Activated CD4-positive, alpha-beta memory T cell treated with anti-CD3 and anti-CD28 coated beads for 36 hours (primary cell): Measurements from ENCODE around the gene IL17REL. TPM values are rescaled to one million over a fixed set of nuclear protein-coding genes. Genes with fewer than 3 reads are reported as not detected.
A peak's percentile ranks its signal among the peaks of the same experiment; 100 is the strongest.

Source experiments
- CTCF ChIA-PET: fragments of 350-600 bp; sonication (Branson Sonifier 250); formaldehyde crosslinking; loops from one replicate; lab custom pipeline; 2021; ENCODE audit warnings: antibody characterized with exemption, inconsistent platforms; lab: Charles Lee
- POLR2A ChIA-PET: fragments of 350-600 bp; sonication (Branson Sonifier 250); formaldehyde crosslinking; loops from one replicate; lab custom pipeline; 2021; ENCODE audit warnings: antibody characterized with exemption; lab: Charles Lee
- DNase-seq: peaks from one replicate; pipeline ENCODE4 v3.0.0-alpha.2; 2020
- H3K27ac Mint-ChIP-seq: one replicate; pipeline ENCODE4 v1.8.0; 2021; ENCODE audit warnings: mixed read lengths
- H3K27me3 Mint-ChIP-seq: one replicate; pipeline ENCODE4 v1.8.0; 2021; ENCODE audit warnings: mixed read lengths
- H3K36me3 Mint-ChIP-seq: one replicate; pipeline ENCODE4 v1.8.0; 2021; ENCODE audit warnings: mixed read lengths
- H3K4me1 Mint-ChIP-seq: one replicate; pipeline ENCODE4 v1.8.0; 2021; ENCODE audit warnings: low read depth, mixed read lengths
- H3K4me3 Mint-ChIP-seq: one replicate; pipeline ENCODE4 v1.8.0; 2021; ENCODE audit warnings: mild to moderate bottlenecking, mixed read lengths
- H3K9me3 Mint-ChIP-seq: one replicate; pipeline ENCODE4 v1.8.0; 2021; ENCODE audit warnings: mixed read lengths
- intact Hi-C: fragments of 100-400 bp; cut with micrococcal nuclease; formaldehyde crosslinking; loops from one replicate; pipeline ENCODE4 v1.15.1; 2023
- total RNA-seq, 2 experiments: library from RNA; stranded (reverse); gene quantifications; one replicate each; pipeline ENCODE4 v1.2.3, GENCODE V29; 2021

IL17REL gene
- total RNA-seq, 2 experiments from 2014 or later = 0.73 to 1.1 TPM

GRCh38 chr22:50040717-50041116 is 28.2 kb upstream of the IL17REL start:
- Mint-ChIP-seq H3K4me3 (no peak overlapping the region), H3K4me1 (peaks cover 6% of the 10 kb centered on the region), H3K9me3 (peaks cover 5% of the 10 kb centered on the region), H3K36me3 (no peaks in the 10 kb centered on the region), H3K27ac (no peak overlapping the region), H3K27me3 (peaks cover 24% of the 10 kb centered on the region)
- ChIA-PET CTCF (no interaction called here), POLR2A (no interaction called here)
- intact Hi-C loops = no loop called here
- DNase-seq = no peak

- intact Hi-C loops = no loop called here
- Mint-ChIP-seq H3K36me3 (no peaks in the 10 kb centered on the region), H3K27ac (no peak overlapping the region), H3K4me1 (peaks cover 9% of the 10 kb centered on the region), H3K9me3 (peaks cover 5% of the 10 kb centered on the region), H3K27me3 (peaks cover 23% of the 10 kb centered on the region), H3K4me3 (no peak overlapping the region)
- POLR2A ChIA-PET = no interaction called here
- DNase-seq = no peak
- CTCF ChIA-PET = no interaction called here
Measured at GRCh38 chr22:50039669-50040443, 27.3 kb upstream of the IL17REL start.

- intact Hi-C loops = no loop called here
- no peak for DNase-seq
- ChIA-PET CTCF (interaction anchor here (1.8 kb wide), 1 partner anchor 105 kb away, joined by 11 read pairs; no protein-coding TSS in a partner anchor), POLR2A (no interaction called here)
- Mint-ChIP-seq H3K27me3 (peaks cover 16% of the 10 kb centered on the region), H3K9me3 (peaks cover 5% of the 10 kb centered on the region), H3K27ac (no peak overlapping the region), H3K4me3 (no peak overlapping the region), H3K36me3 (no peaks in the 10 kb centered on the region), H3K4me1 (peaks cover 7% of the 10 kb centered on the region)
Measured at GRCh38 chr22:50035976-50036724, 23.6 kb upstream of the IL17REL start.

DNA sequence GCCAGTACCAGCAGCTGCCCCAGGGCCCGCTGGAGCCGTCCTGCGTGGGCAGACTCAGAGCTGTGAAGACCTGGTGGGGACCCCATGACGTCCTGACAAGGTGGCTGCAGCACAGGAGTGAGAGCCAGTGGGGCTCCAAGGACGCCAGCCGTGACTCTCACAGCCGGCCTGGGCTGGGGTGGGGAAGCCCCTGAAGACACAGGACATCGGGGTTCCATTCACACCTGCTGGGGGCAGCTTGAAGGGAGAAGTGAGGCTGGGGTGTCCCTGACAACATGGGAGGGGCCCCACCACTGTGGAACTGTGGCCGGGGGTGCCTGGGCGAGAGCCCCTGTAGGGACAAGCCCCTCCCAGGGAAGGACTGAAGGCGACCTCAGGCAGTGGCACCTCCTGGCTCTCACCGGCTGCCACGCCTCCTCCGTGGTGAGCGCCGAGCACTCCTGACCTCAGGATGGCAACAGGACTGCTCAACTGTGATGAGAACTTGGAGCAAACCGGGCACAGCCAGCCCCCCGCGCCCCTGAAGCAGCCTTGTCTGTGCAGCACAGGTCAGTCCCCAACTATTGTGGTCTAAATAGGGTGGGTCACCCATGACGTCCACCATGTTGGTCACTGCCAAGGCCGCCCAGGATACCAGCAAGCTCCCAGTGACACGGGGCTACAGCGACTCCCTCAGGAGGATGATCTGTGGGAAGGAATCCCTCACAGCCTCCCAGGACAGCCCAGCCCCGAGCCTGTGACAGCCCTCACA is 22.7 kb upstream of the IL17REL start:
- CTCF ChIA-PET = interaction anchor here (1.8 kb wide), 1 partner anchor 104 kb away, joined by 11 read pairs; no protein-coding TSS in a partner anchor

GRCh38 chr22:50034126-50035081 is 21.8 kb upstream of the IL17REL start:
- H3K27ac Mint-ChIP-seq = no peak overlapping the region
- H3K4me1 Mint-ChIP-seq = peaks cover 9% of the 10 kb centered on the region
- H3K9me3 Mint-ChIP-seq = peaks cover 5% of the 10 kb centered on the region
- POLR2A ChIA-PET = interaction anchor here (0.6 kb wide), 1 partner anchor 118 kb away, joined by 4 read pairs; no protein-coding TSS in a partner anchor
- H3K27me3 Mint-ChIP-seq = peaks cover 16% of the 10 kb centered on the region
- intact Hi-C loops = no loop called here
- CTCF ChIA-PET = interaction anchor here (1.8 kb wide), 1 partner anchor 103 kb away, joined by 11 read pairs; no protein-coding TSS in a partner anchor
- H3K4me3 Mint-ChIP-seq = no peak overlapping the region
- H3K36me3 Mint-ChIP-seq = no peaks in the 10 kb centered on the region
- DNase-seq = peak; percentile 52

More for the DNA sequence above, 22.7 kb upstream of the IL17REL start:
- Mint-ChIP-seq H3K4me1 (peaks cover 7% of the 10 kb centered on the region), H3K27ac (no peak overlapping the region), H3K27me3 (peaks cover 16% of the 10 kb centered on the region), H3K9me3 (peaks cover 5% of the 10 kb centered on the region), H3K36me3 (no peaks in the 10 kb centered on the region), H3K4me3 (no peak overlapping the region)
- POLR2A ChIA-PET = interaction anchor here (0.6 kb wide), 1 partner anchor 119 kb away, joined by 4 read pairs; no protein-coding TSS in a partner anchor
- no peak for DNase-seq
- intact Hi-C loops = no loop called here

- Mint-ChIP-seq H3K4me1 (peaks cover 14% of the 10 kb centered on the region), H3K9me3 (no peaks in the 10 kb centered on the region), H3K4me3 (no peak overlapping the region), H3K36me3 (no peaks in the 10 kb centered on the region), H3K27me3 (peaks cover 16% of the 10 kb centered on the region), H3K27ac (no peak overlapping the region)
- no peak for DNase-seq
- ChIA-PET POLR2A (no interaction called here), CTCF (interaction anchor here (0.6 to 3.4 kb wide), 2 partner anchors 39 to 102 kb away, joined by 3 to 119 read pairs; no protein-coding TSS in a partner anchor)
- intact Hi-C loops = no loop called here
Measured at GRCh38 chr22:50032941-50033601, 20.5 kb upstream of the IL17REL start.

GRCh38 chr22:50032109-50032871 is 19.7 kb upstream of the IL17REL start:
- Mint-ChIP-seq H3K36me3 (no peaks in the 10 kb centered on the region), H3K27ac (no peak overlapping the region), H3K4me3 (no peak overlapping the region), H3K9me3 (no peaks in the 10 kb centered on the region), H3K4me1 (peaks cover 22% of the 10 kb centered on the region), H3K27me3 (peaks cover 16% of the 10 kb centered on the region)
- ChIA-PET POLR2A (no interaction called here), CTCF (interaction anchor here (1.4 to 3.5 kb wide), 3 partner anchors 38 to 264 kb away, joined by 4 to 119 read pairs (median 95); no protein-coding TSS in a partner anchor)
- intact Hi-C loops = no loop called here
- no peak for DNase-seq

DNA sequence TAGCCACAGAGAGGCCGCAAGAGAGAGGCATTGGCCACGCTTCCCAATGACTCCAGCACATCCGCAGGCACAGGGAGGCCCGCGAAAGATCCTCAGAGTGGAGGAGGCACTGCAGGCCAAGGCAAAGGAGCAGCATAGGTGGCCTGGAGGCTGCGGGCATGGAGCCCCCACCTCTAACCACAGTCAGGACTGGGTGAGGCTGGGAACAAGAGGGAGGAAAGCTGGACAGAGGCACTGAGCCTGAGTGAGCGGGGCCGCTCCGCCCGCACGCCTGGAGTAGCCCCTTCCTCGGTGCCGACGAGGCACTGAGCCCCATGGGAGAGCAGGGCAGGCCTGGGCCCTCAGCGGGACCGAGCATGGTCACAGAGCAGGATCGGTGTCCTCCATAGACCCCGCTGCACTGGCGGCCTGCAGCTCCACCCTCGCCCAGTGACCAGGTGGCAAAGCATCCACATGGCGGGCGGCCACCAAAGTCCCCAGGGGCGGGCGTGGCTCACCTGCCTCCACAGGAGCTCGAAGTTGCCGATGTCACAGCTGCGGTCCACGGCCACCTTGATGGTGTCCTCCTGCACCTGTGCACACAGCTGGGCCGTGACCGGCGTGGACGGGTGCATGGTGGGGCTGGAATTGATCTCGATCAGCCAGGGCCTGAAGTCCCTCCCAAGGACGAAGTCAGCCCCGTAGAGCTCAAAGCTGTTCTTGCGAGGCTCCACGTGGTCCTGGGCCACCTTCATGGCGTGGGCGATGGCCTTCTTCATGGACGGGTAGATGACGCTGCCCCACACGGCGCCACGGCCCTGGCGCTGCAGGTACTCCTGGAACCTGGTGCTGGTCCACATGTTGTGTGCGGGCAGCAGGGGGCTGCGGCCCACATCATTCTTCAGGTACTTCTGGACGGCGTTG is 18.9 kb upstream of the IL17REL start:
- POLR2A ChIA-PET = interaction anchor here (0.7 to 1.7 kb wide), 3 partner anchors 14 to 263 kb away, joined by 3 to 6 read pairs (median 3); no protein-coding TSS in a partner anchor
- CTCF ChIA-PET = interaction anchor here (0.7 to 3.5 kb wide), 19 partner anchors 14 to 269 kb away, joined by 3 to 119 read pairs (median 12); partner anchors contain the start of genes ALG12, CRELD2 and IL17REL
- H3K9me3 Mint-ChIP-seq = no peaks in the 10 kb centered on the region
- DNase-seq = no peak
- intact Hi-C loops = loop anchor here (2.0 kb wide), 1 partner anchor 53 kb away; no protein-coding TSS in a partner anchor
- H3K27me3 Mint-ChIP-seq = peaks cover 16% of the 10 kb centered on the region
- H3K4me3 Mint-ChIP-seq = no peak overlapping the region
- peaks cover 25% of the 10 kb centered on the region for H3K4me1 Mint-ChIP-seq
- H3K27ac Mint-ChIP-seq = no peak overlapping the region
- H3K36me3 Mint-ChIP-seq = no peaks in the 10 kb centered on the region
